PC-3 (cell line): ENCODE measurements around the gene TNFRSF1B.

Experiments used
- EZH2 ChIP-seq: fragments of 300-600 bp; sonication (generic); IDR thresholded peaks from one replicate; pipeline ENCODE4 v1.6.1; 2017; ENCODE audit warnings: antibody characterized with exemption, mild to moderate bottlenecking, low read length; ENCODE audit not compliant: unreplicated experiment
- EZH2phosphoT487 ChIP-seq: fragments of 300-600 bp; sonication (generic); IDR thresholded peaks from 2 replicates; pipeline ENCODE4 v1.6.1; 2018; ENCODE audit warnings: mild to moderate bottlenecking, antibody characterized with exemption, low read length, borderline replicate concordance
- TF ChIP-seq, protein P1 (sequence below): fragments of 300-600 bp; sonication (generic); conservative IDR thresholded peaks from 2 replicates; pipeline ENCODE4 v1.5.1; 2017; ENCODE audit warnings: antibody characterized with exemption, low read depth, mild to moderate bottlenecking, low read length

DNA sequence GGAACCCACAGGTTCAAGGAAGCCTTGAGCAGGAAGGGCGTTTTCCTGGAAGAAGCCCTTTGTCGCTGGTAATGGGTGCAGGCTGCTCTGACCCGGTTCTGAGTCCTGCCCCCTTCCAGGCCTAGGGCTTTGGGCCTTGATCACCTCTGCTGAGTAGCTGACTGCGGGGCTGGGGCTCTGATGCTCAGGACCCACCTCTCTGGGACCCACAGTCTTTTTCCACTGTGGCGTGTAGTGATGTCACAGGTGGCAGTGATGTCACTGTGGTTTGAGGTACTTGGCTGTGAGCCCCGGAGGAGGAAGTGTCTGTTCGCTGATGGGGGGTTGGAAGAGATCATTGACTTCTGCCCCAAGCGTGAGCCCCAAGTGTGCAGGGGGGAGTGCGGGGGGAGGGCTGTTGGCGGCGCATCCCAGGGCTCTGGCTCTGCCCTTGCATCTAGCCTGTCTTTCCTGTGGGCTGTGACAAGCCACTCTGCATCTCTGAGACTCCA, 6.9 kb downstream of the TNFRSF1B start:
- TF ChIP-seq EZH2 (no peak), EZH2phosphoT487 (no peak)
- TF ChIP-seq, protein P1, sequence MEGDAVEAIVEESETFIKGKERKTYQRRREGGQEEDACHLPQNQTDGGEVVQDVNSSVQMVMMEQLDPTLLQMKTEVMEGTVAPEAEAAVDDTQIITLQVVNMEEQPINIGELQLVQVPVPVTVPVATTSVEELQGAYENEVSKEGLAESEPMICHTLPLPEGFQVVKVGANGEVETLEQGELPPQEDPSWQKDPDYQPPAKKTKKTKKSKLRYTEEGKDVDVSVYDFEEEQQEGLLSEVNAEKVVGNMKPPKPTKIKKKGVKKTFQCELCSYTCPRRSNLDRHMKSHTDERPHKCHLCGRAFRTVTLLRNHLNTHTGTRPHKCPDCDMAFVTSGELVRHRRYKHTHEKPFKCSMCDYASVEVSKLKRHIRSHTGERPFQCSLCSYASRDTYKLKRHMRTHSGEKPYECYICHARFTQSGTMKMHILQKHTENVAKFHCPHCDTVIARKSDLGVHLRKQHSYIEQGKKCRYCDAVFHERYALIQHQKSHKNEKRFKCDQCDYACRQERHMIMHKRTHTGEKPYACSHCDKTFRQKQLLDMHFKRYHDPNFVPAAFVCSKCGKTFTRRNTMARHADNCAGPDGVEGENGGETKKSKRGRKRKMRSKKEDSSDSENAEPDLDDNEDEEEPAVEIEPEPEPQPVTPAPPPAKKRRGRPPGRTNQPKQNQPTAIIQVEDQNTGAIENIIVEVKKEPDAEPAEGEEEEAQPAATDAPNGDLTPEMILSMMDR = no peak
